ENCODE results near the gene PCA3. TPM values are rescaled to one million over a fixed set of nuclear protein-coding genes. Genes with fewer than 3 reads are reported as not detected.

The PCA3 gene
- total RNA-seq, 1 experiment from 2014 or later: not detected

GRCh38 chr9:76827296-76828080, 63.2 kb downstream of the PCA3 start:
- no peaks in the 10 kb centered on the region for H3K36me3 ChIP-seq (ENCODE audit: control insufficient read depth, insufficient read depth, low read length)
- H3K27me3 ChIP-seq (ENCODE audit: control insufficient read depth, insufficient read depth, low read length): no peaks in the 10 kb centered on the region
- in situ Hi-C loops (cut with HindIII; ENCODE audit: low pct_unique_long_range_greater_than_20kb, low sequenced_read_pairs): no loop called here
- H3K27ac ChIP-seq (ENCODE audit: low read length): no peak overlapping the region
- no peak for ATAC-seq
- ChIA-PET CTCF (interaction anchor here (0.6 kb wide), 1 partner anchor 164 kb away, joined by 3 read pairs; no protein-coding TSS in a partner anchor), POLR2A (no interaction called here)
- no peak for TF ChIP-seq REST (IDR thresholded peaks at IDR 0.05; ENCODE audit: insufficient read depth in 1 of 2, low read depth in 2 of 2, low read length in 1 of 2)
- no peak for TF ChIP-seq POLR2AphosphoS5 (IDR thresholded peaks at IDR 0.05; ENCODE audit: low read depth, low read length)
- TF ChIP-seq SIN3A (IDR thresholded peaks at IDR 0.05; ENCODE audit: borderline replicate concordance, insufficient read depth, low read depth, low read length): no peak
- TF ChIP-seq TCF7L2 (IDR thresholded peaks at IDR 0.05; ENCODE audit: low read depth, low read length): no peak
- TF ChIP-seq CTCF (IDR thresholded peaks at IDR 0.05): no peak
- no TSS peak for BruUV-seq (replicated peaks)
- intact Hi-C loops (cut with micrococcal nuclease; ENCODE audit: unreplicated experiment): no loop called here
- H3K4me3 ChIP-seq (ENCODE audit: low read depth in 2 of 2, low read length in 2 of 2): no peak overlapping the region
- H3K4me1 ChIP-seq (ENCODE audit: control insufficient read depth, insufficient read depth, low read length): no peaks in the 10 kb centered on the region
- H3K9me3 ChIP-seq (ENCODE audit: control insufficient read depth, insufficient read depth, low read depth, low read length): no peaks in the 10 kb centered on the region
- no peak for DNase-seq (ENCODE audit: low read depth, low spot score)

- ChIA-PET POLR2A (no interaction called here), CTCF (no interaction called here)
- DNase-seq (ENCODE audit: low read depth, low spot score): no peak
- Histone ChIP-seq H3K27ac (ENCODE audit: low read length) (no peak overlapping the region), H3K36me3 (ENCODE audit: control insufficient read depth, insufficient read depth, low read length) (no peaks in the 10 kb centered on the region), H3K27me3 (ENCODE audit: control insufficient read depth, insufficient read depth, low read length) (no peaks in the 10 kb centered on the region), H3K4me1 (ENCODE audit: control insufficient read depth, insufficient read depth, low read length) (no peaks in the 10 kb centered on the region), H3K4me3 (ENCODE audit: low read depth in 2 of 2, low read length in 2 of 2) (no peak overlapping the region), H3K9me3 (ENCODE audit: control insufficient read depth, insufficient read depth, low read depth, low read length) (no peaks in the 10 kb centered on the region)
- no TSS peak for BruUV-seq (replicated peaks)
- TF ChIP-seq POLR2AphosphoS5 (IDR thresholded peaks at IDR 0.05; ENCODE audit: low read depth, low read length) (no peak), SIN3A (IDR thresholded peaks at IDR 0.05; ENCODE audit: borderline replicate concordance, insufficient read depth, low read depth, low read length) (no peak), TCF7L2 (IDR thresholded peaks at IDR 0.05; ENCODE audit: low read depth, low read length) (no peak), CTCF (IDR thresholded peaks at IDR 0.05) (no peak), REST (IDR thresholded peaks at IDR 0.05; ENCODE audit: insufficient read depth in 1 of 2, low read depth in 2 of 2, low read length in 1 of 2) (no peak)
- intact Hi-C loops (cut with micrococcal nuclease; ENCODE audit: unreplicated experiment): no loop called here
- in situ Hi-C loops (cut with HindIII; ENCODE audit: low pct_unique_long_range_greater_than_20kb, low sequenced_read_pairs): no loop called here
- no peak for ATAC-seq
Observed at GRCh38 chr9:76828447-76828846, 64.2 kb downstream of the PCA3 start.

All from Panc1 (cell line).